ENCODE data around the gene CAMK1D.

DNA sequence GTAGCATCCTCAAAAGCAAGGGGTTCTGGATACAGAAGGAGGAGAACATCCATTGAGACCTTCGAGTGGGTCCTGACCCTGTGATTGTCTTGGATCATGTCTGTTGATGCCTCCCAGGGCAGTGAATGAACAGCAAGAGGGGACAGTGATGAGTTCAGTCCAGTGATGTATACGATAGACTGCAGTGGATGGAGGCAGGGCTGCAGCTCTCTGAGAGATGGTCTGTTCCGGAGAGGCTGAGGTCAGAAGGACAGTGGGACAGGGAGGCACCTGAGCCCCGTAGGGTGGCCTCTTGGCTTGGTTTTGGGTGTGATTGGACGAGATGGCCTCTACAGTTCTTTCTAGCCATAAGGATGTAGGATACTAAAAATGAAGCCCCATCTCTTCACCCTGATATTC, 280.4 kb downstream of the CAMK1D start:
- TF ChIP-seq, protein P1, sequence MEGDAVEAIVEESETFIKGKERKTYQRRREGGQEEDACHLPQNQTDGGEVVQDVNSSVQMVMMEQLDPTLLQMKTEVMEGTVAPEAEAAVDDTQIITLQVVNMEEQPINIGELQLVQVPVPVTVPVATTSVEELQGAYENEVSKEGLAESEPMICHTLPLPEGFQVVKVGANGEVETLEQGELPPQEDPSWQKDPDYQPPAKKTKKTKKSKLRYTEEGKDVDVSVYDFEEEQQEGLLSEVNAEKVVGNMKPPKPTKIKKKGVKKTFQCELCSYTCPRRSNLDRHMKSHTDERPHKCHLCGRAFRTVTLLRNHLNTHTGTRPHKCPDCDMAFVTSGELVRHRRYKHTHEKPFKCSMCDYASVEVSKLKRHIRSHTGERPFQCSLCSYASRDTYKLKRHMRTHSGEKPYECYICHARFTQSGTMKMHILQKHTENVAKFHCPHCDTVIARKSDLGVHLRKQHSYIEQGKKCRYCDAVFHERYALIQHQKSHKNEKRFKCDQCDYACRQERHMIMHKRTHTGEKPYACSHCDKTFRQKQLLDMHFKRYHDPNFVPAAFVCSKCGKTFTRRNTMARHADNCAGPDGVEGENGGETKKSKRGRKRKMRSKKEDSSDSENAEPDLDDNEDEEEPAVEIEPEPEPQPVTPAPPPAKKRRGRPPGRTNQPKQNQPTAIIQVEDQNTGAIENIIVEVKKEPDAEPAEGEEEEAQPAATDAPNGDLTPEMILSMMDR (IDR thresholded peaks at IDR 0.05) = no peak
- TF ChIP-seq POLR2A (IDR thresholded peaks at IDR 0.05) = no peak
